GM23338 (cell line): ENCODE results near the gene RAX. TPM values are rescaled to one million over a fixed set of nuclear protein-coding genes. Genes with fewer than 3 reads are reported as not detected.

ENCODE experiments used
- ATAC-seq: fragments of 200-7000 bp; cut with Tn5 transposase; 3 replicates; pipeline ENCODE4 v1.9.1; 2020
- DNase-seq: peaks from one replicate; pipeline ENCODE4 v3.0.0-alpha.2; 2015; ENCODE audit warnings: low spot score
- H2AFZ ChIP-seq: fragments of 200-600 bp; sonication (generic); 2 replicates; pipeline ENCODE4 v1.8.0; 2016; ENCODE audit warnings: antibody characterized with exemption, mild to moderate bottlenecking, moderate library complexity
- H3F3A ChIP-seq: fragments of 200-600 bp; sonication (generic); replicated peaks from 2 replicates; pipeline ENCODE4 v1.8.0; 2017; ENCODE audit warnings: antibody characterized with exemption, mixed run types, low read depth
- H3K27ac ChIP-seq: fragments of 200-600 bp; sonication (generic); 2 replicates; pipeline ENCODE4 v1.6.1; 2016; ENCODE audit warnings: low read depth
- H3K27me3 ChIP-seq: fragments of 200-600 bp; sonication (generic); 2 replicates; pipeline ENCODE4 v1.8.0; 2016; ENCODE audit warnings: mild to moderate bottlenecking, mixed run types, moderate library complexity; ENCODE audit not compliant: insufficient read depth
- H3K36me3 ChIP-seq: fragments of 200-600 bp; sonication (generic); 2 replicates; pipeline ENCODE4 v1.8.0; 2016; ENCODE audit warnings: mild to moderate bottlenecking; ENCODE audit not compliant: insufficient read depth
- H3K4me1 ChIP-seq: fragments of 200-600 bp; sonication (generic); 2 replicates; pipeline ENCODE4 v1.8.0; 2016; ENCODE audit warnings: mild to moderate bottlenecking, moderate library complexity; ENCODE audit not compliant: insufficient read depth
- H3K4me2 ChIP-seq: fragments of 200-600 bp; sonication (generic); 2 replicates; pipeline ENCODE4 v1.7.1; 2017; ENCODE audit warnings: mixed run types
- H3K4me3 ChIP-seq: fragments of 200-600 bp; sonication (generic); 2 replicates; pipeline ENCODE4 v1.6.1; 2016; ENCODE audit warnings: mixed run types
- H3K79me2 ChIP-seq: fragments of 200-600 bp; sonication (generic); replicated peaks from 2 replicates; pipeline ENCODE4 v1.8.0; 2017; ENCODE audit warnings: mild to moderate bottlenecking; ENCODE audit not compliant: insufficient read depth
- H3K9me2 ChIP-seq: fragments of 200-600 bp; sonication (generic); 2 replicates; pipeline ENCODE4 v1.8.0; 2017; ENCODE audit not compliant: insufficient read depth
- H4K20me1 ChIP-seq: fragments of 200-600 bp; sonication (generic); replicated peaks from 2 replicates; pipeline ENCODE4 v1.8.0; 2017; ENCODE audit warnings: mild to moderate bottlenecking; ENCODE audit not compliant: insufficient read depth
- H3K27ac Mint-ChIP-seq: 2 replicates; pipeline ENCODE4 v1.8.0; 2020; ENCODE audit warnings: inconsistent platforms, mild to moderate bottlenecking, moderate library complexity, mixed read lengths
- H3K27me3 Mint-ChIP-seq: 3 replicates; pipeline ENCODE4 v1.8.0; 2022; ENCODE audit warnings: low read depth, mild to moderate bottlenecking, moderate library complexity, mixed read lengths, inconsistent platforms; ENCODE audit not compliant: insufficient read depth, poor library complexity
- H3K36me3 Mint-ChIP-seq: 3 replicates; pipeline ENCODE4 v1.8.0; 2021; ENCODE audit warnings: low read depth, mild to moderate bottlenecking, inconsistent platforms, moderate library complexity, mixed read lengths
- H3K4me1 Mint-ChIP-seq: 3 replicates; pipeline ENCODE4 v1.8.0; 2020; ENCODE audit warnings: mild to moderate bottlenecking, inconsistent platforms, mixed read lengths
- H3K4me3 Mint-ChIP-seq: 3 replicates; pipeline ENCODE4 v1.8.0; 2021; ENCODE audit warnings: moderate library complexity, mild to moderate bottlenecking, inconsistent platforms, mixed read lengths
- H3K9me3 Mint-ChIP-seq: 3 replicates; pipeline ENCODE4 v1.8.0; 2020; ENCODE audit warnings: moderate library complexity, mild to moderate bottlenecking, inconsistent platforms, mixed read lengths
- JUNB ChIP-seq: IDR thresholded peaks from one replicate; pipeline ENCODE4 v1.6.1; 2016; ENCODE audit warnings: antibody characterized with exemption; ENCODE audit not compliant: unreplicated experiment
- NANOG ChIP-seq: IDR thresholded peaks from 2 replicates; pipeline ENCODE4 v1.6.1; 2016; ENCODE audit warnings: antibody characterized with exemption, borderline replicate concordance
- POLR2AphosphoS5 ChIP-seq: IDR thresholded peaks from 2 replicates; pipeline ENCODE4 v1.6.1; 2016; ENCODE audit warnings: antibody characterized with exemption, low read depth
- STAT1 ChIP-seq: IDR thresholded peaks from one replicate; pipeline ENCODE4 v1.6.1; 2016; ENCODE audit warnings: antibody characterized with exemption; ENCODE audit not compliant: unreplicated experiment
- ZNF114 ChIP-seq: fragments of 250-450 bp; sonication (Bioruptor Pico); IDR thresholded peaks from 2 replicates; pipeline ENCODE4 v1.5.0; 2020; ENCODE audit warnings: mild to moderate bottlenecking, moderate library complexity
- ZNF331 ChIP-seq: fragments of 250-450 bp; sonication (Bioruptor Pico); IDR thresholded peaks from 2 replicates; pipeline ENCODE4 v1.5.0; 2020; ENCODE audit warnings: low read depth, mild to moderate bottlenecking, moderate library complexity
- polyA plus RNA-seq: library from polyadenylated mRNA; unstranded; fragments of >200 nt; fragmentation: Nextera tagmentation; extraction: Ambion mirVana; gene quantifications from 2 replicates; pipeline ENCODE4 v1.2.1, GENCODE V29; 2016
- total RNA-seq: library from RNA; depleted of rRNA; stranded (reverse); fragments of >200 nt; shearing (Covaris generic); gene quantifications from 2 replicates; pipeline ENCODE4 v1.2.3, GENCODE V29; 2014
- TF ChIP-seq, protein P1 (sequence below): fragments of 250-450 bp; sonication (Bioruptor Pico); IDR thresholded peaks from 2 replicates; pipeline ENCODE4 v1.5.0; 2020; ENCODE audit warnings: mild to moderate bottlenecking, moderate library complexity
- TF ChIP-seq, protein P2 (sequence below): IDR thresholded peaks from 2 replicates; pipeline ENCODE4 v1.6.1; 2016; ENCODE audit warnings: antibody characterized with exemption
- TF ChIP-seq, protein P3 (sequence below), 2 experiments: fragments of 200-600 bp in 1 of 2; sonication (generic) in 1 of 2; conservative IDR thresholded peaks; 2 replicates each; pipeline versions ENCODE4 v1.5.1 to v1.6.1; 2016 to 2017; ENCODE audit warnings: antibody characterized with exemption in 2 of 2, low read depth in 2 of 2, mild to moderate bottlenecking in 2 of 2, moderate library complexity in 1 of 2
- TF ChIP-seq, protein P4 (sequence below): IDR thresholded peaks from one replicate; pipeline ENCODE4 v1.6.1; 2018; ENCODE audit warnings: antibody characterized with exemption; ENCODE audit not compliant: unreplicated experiment

The RAX gene
- total and polyA plus RNA-seq, 2 experiments from 2014 or later = 0.03 to 0.16 TPM

DNA sequence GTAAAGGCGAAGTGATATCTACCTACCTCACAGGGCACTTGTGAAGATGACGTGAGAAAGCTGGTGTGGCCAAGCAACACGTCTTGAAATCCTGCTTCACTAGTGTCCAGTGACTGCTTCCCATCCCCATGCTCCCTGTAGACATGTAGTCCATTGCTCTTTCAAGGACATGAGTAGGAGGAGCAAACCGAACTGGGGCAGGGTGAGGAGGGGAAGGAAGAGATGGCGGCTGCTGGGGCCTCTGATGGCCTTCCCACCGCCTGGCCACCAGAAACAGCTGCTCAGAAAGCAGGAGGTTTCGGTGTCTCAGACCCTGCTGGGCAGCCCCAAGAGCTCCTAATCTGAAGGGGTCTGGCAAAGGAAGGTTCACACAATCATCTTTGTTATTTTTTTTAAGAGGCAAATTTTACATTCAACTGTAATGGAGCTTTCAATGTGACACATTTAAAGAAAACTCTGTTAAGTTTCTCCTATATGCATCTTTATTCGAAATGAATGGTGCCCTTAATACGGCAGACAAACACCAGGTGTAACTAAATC is 30.5 kb upstream of the RAX start (continued):
- TF ChIP-seq, protein P1, sequence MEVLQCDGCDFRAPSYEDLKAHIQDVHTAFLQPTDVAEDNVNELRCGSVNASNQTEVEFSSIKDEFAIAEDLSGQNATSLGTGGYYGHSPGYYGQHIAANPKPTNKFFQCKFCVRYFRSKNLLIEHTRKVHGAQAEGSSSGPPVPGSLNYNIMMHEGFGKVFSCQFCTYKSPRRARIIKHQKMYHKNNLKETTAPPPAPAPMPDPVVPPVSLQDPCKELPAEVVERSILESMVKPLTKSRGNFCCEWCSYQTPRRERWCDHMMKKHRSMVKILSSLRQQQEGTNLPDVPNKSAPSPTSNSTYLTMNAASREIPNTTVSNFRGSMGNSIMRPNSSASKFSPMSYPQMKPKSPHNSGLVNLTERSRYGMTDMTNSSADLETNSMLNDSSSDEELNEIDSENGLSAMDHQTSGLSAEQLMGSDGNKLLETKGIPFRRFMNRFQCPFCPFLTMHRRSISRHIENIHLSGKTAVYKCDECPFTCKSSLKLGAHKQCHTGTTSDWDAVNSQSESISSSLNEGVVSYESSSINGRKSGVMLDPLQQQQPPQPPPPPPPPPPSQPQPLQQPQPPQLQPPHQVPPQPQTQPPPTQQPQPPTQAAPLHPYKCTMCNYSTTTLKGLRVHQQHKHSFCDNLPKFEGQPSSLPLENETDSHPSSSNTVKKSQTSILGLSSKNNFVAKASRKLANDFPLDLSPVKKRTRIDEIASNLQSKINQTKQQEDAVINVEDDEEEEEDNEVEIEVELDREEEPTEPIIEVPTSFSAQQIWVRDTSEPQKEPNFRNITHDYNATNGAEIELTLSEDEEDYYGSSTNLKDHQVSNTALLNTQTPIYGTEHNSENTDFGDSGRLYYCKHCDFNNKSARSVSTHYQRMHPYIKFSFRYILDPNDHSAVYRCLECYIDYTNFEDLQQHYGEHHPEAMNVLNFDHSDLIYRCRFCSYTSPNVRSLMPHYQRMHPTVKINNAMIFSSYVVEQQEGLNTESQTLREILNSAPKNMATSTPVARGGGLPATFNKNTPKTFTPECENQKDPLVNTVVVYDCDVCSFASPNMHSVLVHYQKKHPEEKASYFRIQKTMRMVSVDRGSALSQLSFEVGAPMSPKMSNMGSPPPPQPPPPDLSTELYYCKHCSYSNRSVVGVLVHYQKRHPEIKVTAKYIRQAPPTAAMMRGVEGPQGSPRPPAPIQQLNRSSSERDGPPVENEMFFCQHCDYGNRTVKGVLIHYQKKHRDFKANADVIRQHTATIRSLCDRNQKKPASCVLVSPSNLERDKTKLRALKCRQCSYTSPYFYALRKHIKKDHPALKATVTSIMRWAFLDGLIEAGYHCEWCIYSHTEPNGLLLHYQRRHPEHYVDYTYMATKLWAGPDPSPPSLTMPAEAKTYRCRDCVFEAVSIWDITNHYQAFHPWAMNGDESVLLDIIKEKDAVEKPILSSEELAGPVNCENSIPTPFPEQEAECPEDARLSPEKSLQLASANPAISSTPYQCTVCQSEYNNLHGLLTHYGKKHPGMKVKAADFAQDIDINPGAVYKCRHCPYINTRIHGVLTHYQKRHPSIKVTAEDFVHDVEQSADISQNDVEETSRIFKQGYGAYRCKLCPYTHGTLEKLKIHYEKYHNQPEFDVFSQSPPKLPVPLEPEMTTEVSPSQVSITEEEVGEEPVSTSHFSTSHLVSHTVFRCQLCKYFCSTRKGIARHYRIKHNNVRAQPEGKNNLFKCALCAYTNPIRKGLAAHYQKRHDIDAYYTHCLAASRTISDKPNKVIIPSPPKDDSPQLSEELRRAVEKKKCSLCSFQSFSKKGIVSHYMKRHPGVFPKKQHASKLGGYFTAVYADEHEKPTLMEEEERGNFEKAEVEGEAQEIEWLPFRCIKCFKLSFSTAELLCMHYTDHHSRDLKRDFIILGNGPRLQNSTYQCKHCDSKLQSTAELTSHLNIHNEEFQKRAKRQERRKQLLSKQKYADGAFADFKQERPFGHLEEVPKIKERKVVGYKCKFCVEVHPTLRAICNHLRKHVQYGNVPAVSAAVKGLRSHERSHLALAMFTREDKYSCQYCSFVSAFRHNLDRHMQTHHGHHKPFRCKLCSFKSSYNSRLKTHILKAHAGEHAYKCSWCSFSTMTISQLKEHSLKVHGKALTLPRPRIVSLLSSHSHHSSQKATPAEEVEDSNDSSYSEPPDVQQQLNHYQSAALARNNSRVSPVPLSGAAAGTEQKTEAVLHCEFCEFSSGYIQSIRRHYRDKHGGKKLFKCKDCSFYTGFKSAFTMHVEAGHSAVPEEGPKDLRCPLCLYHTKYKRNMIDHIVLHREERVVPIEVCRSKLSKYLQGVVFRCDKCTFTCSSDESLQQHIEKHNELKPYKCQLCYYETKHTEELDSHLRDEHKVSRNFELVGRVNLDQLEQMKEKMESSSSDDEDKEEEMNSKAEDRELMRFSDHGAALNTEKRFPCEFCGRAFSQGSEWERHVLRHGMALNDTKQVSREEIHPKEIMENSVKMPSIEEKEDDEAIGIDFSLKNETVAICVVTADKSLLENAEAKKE (CRISPR knock-in tag) = no peak
- TF ChIP-seq ZNF114 (no peak), JUNB (no peak), STAT1 (no peak)
- TF ChIP-seq, protein P2, sequence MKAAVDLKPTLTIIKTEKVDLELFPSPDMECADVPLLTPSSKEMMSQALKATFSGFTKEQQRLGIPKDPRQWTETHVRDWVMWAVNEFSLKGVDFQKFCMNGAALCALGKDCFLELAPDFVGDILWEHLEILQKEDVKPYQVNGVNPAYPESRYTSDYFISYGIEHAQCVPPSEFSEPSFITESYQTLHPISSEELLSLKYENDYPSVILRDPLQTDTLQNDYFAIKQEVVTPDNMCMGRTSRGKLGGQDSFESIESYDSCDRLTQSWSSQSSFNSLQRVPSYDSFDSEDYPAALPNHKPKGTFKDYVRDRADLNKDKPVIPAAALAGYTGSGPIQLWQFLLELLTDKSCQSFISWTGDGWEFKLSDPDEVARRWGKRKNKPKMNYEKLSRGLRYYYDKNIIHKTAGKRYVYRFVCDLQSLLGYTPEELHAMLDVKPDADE = no peak
- TF ChIP-seq, protein P3, sequence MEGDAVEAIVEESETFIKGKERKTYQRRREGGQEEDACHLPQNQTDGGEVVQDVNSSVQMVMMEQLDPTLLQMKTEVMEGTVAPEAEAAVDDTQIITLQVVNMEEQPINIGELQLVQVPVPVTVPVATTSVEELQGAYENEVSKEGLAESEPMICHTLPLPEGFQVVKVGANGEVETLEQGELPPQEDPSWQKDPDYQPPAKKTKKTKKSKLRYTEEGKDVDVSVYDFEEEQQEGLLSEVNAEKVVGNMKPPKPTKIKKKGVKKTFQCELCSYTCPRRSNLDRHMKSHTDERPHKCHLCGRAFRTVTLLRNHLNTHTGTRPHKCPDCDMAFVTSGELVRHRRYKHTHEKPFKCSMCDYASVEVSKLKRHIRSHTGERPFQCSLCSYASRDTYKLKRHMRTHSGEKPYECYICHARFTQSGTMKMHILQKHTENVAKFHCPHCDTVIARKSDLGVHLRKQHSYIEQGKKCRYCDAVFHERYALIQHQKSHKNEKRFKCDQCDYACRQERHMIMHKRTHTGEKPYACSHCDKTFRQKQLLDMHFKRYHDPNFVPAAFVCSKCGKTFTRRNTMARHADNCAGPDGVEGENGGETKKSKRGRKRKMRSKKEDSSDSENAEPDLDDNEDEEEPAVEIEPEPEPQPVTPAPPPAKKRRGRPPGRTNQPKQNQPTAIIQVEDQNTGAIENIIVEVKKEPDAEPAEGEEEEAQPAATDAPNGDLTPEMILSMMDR (conservative IDR thresholded peaks at IDR 0.05; ENCODE audit: low read depth in 2 of 2) = no peak

DNA sequence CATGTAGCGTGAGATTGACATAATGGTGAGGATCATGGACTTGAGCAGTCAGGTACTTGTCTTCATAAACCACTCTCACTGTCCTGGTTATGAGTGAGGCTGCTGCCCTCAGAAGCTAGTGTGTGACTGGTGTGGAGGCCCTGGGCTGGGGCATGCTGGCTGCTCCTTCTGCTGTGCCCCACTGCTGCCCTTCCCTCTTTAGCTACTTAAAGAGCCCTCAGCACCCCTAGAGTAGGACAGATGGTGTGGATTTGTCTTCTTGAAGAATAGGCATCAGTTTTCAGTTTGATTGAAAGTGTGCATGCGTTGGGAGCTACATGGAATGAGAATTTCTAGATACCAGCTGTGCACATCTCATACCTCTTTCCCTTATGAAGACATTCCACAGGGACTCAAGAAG is 29.8 kb upstream of the RAX start:
- Histone ChIP-seq H4K20me1 (no peaks in the 10 kb centered on the region), H3K79me2 (no peaks in the 10 kb centered on the region), H3K4me1 (no peaks in the 10 kb centered on the region), H3K9me2 (no peaks in the 10 kb centered on the region), H3K4me3 (no peak overlapping the region), H3F3A (no peaks in the 10 kb centered on the region), H3K27ac (no peak overlapping the region), H3K4me2 (no peak overlapping the region), H3K27me3 (no peaks in the 10 kb centered on the region), H3K36me3 (no peaks in the 10 kb centered on the region), H2AFZ (no peak overlapping the region)
- no peak overlapping the region for H3K4me3 Mint-ChIP-seq
- no peaks in the 10 kb centered on the region for H3K36me3 Mint-ChIP-seq
- H3K27ac Mint-ChIP-seq = no peak overlapping the region
- DNase-seq = no peak
- H3K4me1 Mint-ChIP-seq = no peaks in the 10 kb centered on the region
- no peak for ATAC-seq
- no peaks in the 10 kb centered on the region for H3K9me3 Mint-ChIP-seq
- no peaks in the 10 kb centered on the region for H3K27me3 Mint-ChIP-seq
- TF ChIP-seq, protein P4, sequence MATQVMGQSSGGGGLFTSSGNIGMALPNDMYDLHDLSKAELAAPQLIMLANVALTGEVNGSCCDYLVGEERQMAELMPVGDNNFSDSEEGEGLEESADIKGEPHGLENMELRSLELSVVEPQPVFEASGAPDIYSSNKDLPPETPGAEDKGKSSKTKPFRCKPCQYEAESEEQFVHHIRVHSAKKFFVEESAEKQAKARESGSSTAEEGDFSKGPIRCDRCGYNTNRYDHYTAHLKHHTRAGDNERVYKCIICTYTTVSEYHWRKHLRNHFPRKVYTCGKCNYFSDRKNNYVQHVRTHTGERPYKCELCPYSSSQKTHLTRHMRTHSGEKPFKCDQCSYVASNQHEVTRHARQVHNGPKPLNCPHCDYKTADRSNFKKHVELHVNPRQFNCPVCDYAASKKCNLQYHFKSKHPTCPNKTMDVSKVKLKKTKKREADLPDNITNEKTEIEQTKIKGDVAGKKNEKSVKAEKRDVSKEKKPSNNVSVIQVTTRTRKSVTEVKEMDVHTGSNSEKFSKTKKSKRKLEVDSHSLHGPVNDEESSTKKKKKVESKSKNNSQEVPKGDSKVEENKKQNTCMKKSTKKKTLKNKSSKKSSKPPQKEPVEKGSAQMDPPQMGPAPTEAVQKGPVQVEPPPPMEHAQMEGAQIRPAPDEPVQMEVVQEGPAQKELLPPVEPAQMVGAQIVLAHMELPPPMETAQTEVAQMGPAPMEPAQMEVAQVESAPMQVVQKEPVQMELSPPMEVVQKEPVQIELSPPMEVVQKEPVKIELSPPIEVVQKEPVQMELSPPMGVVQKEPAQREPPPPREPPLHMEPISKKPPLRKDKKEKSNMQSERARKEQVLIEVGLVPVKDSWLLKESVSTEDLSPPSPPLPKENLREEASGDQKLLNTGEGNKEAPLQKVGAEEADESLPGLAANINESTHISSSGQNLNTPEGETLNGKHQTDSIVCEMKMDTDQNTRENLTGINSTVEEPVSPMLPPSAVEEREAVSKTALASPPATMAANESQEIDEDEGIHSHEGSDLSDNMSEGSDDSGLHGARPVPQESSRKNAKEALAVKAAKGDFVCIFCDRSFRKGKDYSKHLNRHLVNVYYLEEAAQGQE = no peak
- TF ChIP-seq ZNF331 (no peak), POLR2AphosphoS5 (no peak), NANOG (no peak), ZNF114 (no peak)
- TF ChIP-seq, protein P3 (conservative IDR thresholded peaks at IDR 0.05; ENCODE audit: low read depth in 2 of 2) = no peak
